Myocyte (in vitro differentiated cells): ENCODE data around the gene SIRT4. TPM values are rescaled to one million over a fixed set of nuclear protein-coding genes. Genes with fewer than 3 reads are reported as not detected.

Source experiments
- total RNA-seq: library from RNA; depleted of rRNA; stranded (reverse); fragments of >200 nt; gene quantifications from 2 replicates; pipeline ENCODE4 v1.2.3, GENCODE V29; 2014

SIRT4 gene
- total RNA-seq, 1 donor from 2014 or later: 4.5 TPM

Other genes with a start within 250 kb of the SIRT4 start
- 18.9 and 20.8 TPM in 2 replicates for gene RAB35, start 185.6 kb upstream of the SIRT4 start, total RNA-seq
- gene GCN1, start 107.6 kb upstream of the SIRT4 start, total RNA-seq: 59.2 and 61.9 TPM in 2 replicates
- 2,822 and 3,245 TPM in 2 replicates for gene RPLP0, start 101.2 kb upstream of the SIRT4 start, total RNA-seq
- gene PXN, start 36.6 kb upstream of the SIRT4 start, total RNA-seq: 98.8 and 128 TPM in 2 replicates
- gene RNU4-2, start 10.4 kb upstream of the SIRT4 start, total RNA-seq: not detected in 2 replicates
- not detected in 2 replicates for gene RNU4-1, start 9.1 kb upstream of the SIRT4 start, total RNA-seq
- not detected in 2 replicates for gene PLA2G1B, start 25.5 kb downstream of the SIRT4 start, total RNA-seq
- gene MSI1, start 66.8 kb downstream of the SIRT4 start, total RNA-seq: 0.35 TPM in 1 of 2 replicates, not detected in the other
- 281 and 325 TPM in 2 replicates for gene COX6A1, start 135.8 kb downstream of the SIRT4 start, total RNA-seq
- gene TRIAP1, start 144.1 kb downstream of the SIRT4 start, total RNA-seq: 57.0 and 61.0 TPM in 2 replicates
- 12.3 and 13.8 TPM in 2 replicates for gene GATC, start 144.1 kb downstream of the SIRT4 start, total RNA-seq
- 56.6 and 61.6 TPM in 2 replicates for gene SRSF9, start 167.4 kb downstream of the SIRT4 start, total RNA-seq
- 329 and 397 TPM in 2 replicates for gene DYNLL1, start 193.8 kb downstream of the SIRT4 start, total RNA-seq
- gene COQ5, start 226.8 kb downstream of the SIRT4 start, total RNA-seq: 28.6 and 30.5 TPM in 2 replicates
- 89.2 and 109 TPM in 2 replicates for gene RNF10, start 232.0 kb downstream of the SIRT4 start, total RNA-seq